GM12872 (cell line): ENCODE results near the gene PPFIA3.
A peak's percentile ranks its signal among the peaks of the same experiment; 100 is the strongest.

Experiments
- CTCF ChIP-seq: IDR thresholded peaks from 3 replicates; pipeline ENCODE4 v1.5.1; 2011; ENCODE audit warnings: low read depth, mild to moderate bottlenecking, low read length, moderate library complexity; ENCODE audit not compliant: insufficient read depth

The PPFIA3 gene

GRCh38 chr19:49119411-49120324 lies at the start of gene PPFIA3:
Gene PPFIA3, plus strand, starts transcription at chr19:49119544. Its CDS starts 8,330 bp downstream, at chr19:49127874.
- no peak for TF ChIP-seq CTCF

GRCh38 chr19:49070416-49070815 lies 48.9 kb upstream of the PPFIA3 start:
- TF ChIP-seq CTCF = no peak

GRCh38 chr19:49071860-49072547 lies 47.3 kb upstream of the PPFIA3 start:
- no peak for TF ChIP-seq CTCF

GRCh38 chr19:49073514-49074378 lies 45.6 kb upstream of the PPFIA3 start:
- TF ChIP-seq CTCF = peak; percentile 45; the same call in 1 of the 3 replicates

- TF ChIP-seq CTCF = peak; percentile 66
These were observed 44.5 kb upstream of the PPFIA3 start for GRCh38 chr19:49074869-49075268.

- no peak for TF ChIP-seq CTCF
These were observed 39.0 kb upstream of the PPFIA3 start for GRCh38 chr19:49080392-49080791.

GRCh38 chr19:49081273-49081672 lies 38.1 kb upstream of the PPFIA3 start:
- no peak for TF ChIP-seq CTCF
